Measurements from ENCODE around the gene NELL1. TPM values are rescaled to one million over a fixed set of nuclear protein-coding genes. Genes with fewer than 3 reads are reported as not detected.

NELL1 gene
- total and polyA plus RNA-seq, 2 donors (not counting 1 experiment from before 2014, with no cell fraction given) = not detected

- H3K4me3 ChIP-seq (replicated peaks in 1 of 4; ENCODE audit: control extremely low read depth in 1 of 4, insufficient read depth in 1 of 4, low read depth in 3 of 4, low read length in 4 of 4) = no peak overlapping the region
- no peaks in the 10 kb centered on the region for H4K20me1 ChIP-seq (ENCODE audit: control insufficient read depth, extremely low read depth, insufficient read depth, low read length)
- H3K79me2 ChIP-seq (ENCODE audit: control insufficient read depth, insufficient read depth, low read length) = no peaks in the 10 kb centered on the region
- no peaks in the 10 kb centered on the region for H3K9me3 ChIP-seq (ENCODE audit: control insufficient read depth, insufficient read depth, low read depth, low read length)
- H3K4me2 ChIP-seq (ENCODE audit: extremely low read depth, insufficient read depth, low read length) = no peak overlapping the region
- TF ChIP-seq, protein P1, sequence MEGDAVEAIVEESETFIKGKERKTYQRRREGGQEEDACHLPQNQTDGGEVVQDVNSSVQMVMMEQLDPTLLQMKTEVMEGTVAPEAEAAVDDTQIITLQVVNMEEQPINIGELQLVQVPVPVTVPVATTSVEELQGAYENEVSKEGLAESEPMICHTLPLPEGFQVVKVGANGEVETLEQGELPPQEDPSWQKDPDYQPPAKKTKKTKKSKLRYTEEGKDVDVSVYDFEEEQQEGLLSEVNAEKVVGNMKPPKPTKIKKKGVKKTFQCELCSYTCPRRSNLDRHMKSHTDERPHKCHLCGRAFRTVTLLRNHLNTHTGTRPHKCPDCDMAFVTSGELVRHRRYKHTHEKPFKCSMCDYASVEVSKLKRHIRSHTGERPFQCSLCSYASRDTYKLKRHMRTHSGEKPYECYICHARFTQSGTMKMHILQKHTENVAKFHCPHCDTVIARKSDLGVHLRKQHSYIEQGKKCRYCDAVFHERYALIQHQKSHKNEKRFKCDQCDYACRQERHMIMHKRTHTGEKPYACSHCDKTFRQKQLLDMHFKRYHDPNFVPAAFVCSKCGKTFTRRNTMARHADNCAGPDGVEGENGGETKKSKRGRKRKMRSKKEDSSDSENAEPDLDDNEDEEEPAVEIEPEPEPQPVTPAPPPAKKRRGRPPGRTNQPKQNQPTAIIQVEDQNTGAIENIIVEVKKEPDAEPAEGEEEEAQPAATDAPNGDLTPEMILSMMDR (conservative IDR thresholded peaks at IDR 0.05 in 1 of 2, IDR thresholded peaks at IDR 0.05 in 1 of 2; ENCODE audit: low read depth in 1 of 2, low read length in 2 of 2) = no peak
- TF ChIP-seq EZH2 (IDR thresholded peaks at IDR 0.05; ENCODE audit: low read length, missing control alignments) = no peak
- no peak overlapping the region for H3K9ac ChIP-seq (ENCODE audit: insufficient read depth, low read length)
- H3K4me1 ChIP-seq (ENCODE audit: control insufficient read depth, extremely low read depth, insufficient read depth, low read length) = no peaks in the 10 kb centered on the region
- no peak overlapping the region for H2AFZ ChIP-seq (ENCODE audit: low read length)
- no peaks in the 10 kb centered on the region for H3K27me3 ChIP-seq (ENCODE audit: control insufficient read depth, insufficient read depth, low read length)
- H3K36me3 ChIP-seq (ENCODE audit: control insufficient read depth, insufficient read depth, low read length) = no peaks in the 10 kb centered on the region
- H3K27ac ChIP-seq (ENCODE audit: insufficient read depth, low read length) = no peak overlapping the region
- DNase-seq (ENCODE audit: low read depth in 2 of 2) = no peak
Measured at GRCh38 chr11:21307874-21308273, 638.5 kb downstream of the NELL1 start.

GRCh38 chr11:21316591-21316990 lies 647.2 kb downstream of the NELL1 start:
- TF ChIP-seq, protein P1 (conservative IDR thresholded peaks at IDR 0.05 in 1 of 2, IDR thresholded peaks at IDR 0.05 in 1 of 2; ENCODE audit: low read depth in 1 of 2, low read length in 2 of 2) = no peak
- TF ChIP-seq EZH2 (IDR thresholded peaks at IDR 0.05; ENCODE audit: low read length, missing control alignments) = no peak
- no peaks in the 10 kb centered on the region for H3K79me2 ChIP-seq (ENCODE audit: control insufficient read depth, insufficient read depth, low read length)
- no peak overlapping the region for H3K4me3 ChIP-seq (replicated peaks in 1 of 4; ENCODE audit: control extremely low read depth in 1 of 4, insufficient read depth in 1 of 4, low read depth in 3 of 4, low read length in 4 of 4)
- no peak for DNase-seq (ENCODE audit: low read depth in 2 of 2)
- H3K9me3 ChIP-seq (ENCODE audit: control insufficient read depth, insufficient read depth, low read depth, low read length) = no peaks in the 10 kb centered on the region
- no peak overlapping the region for H3K4me2 ChIP-seq (ENCODE audit: extremely low read depth, insufficient read depth, low read length)
- H4K20me1 ChIP-seq (ENCODE audit: control insufficient read depth, extremely low read depth, insufficient read depth, low read length) = no peaks in the 10 kb centered on the region
- no peaks in the 10 kb centered on the region for H3K4me1 ChIP-seq (ENCODE audit: control insufficient read depth, extremely low read depth, insufficient read depth, low read length)
- no peaks in the 10 kb centered on the region for H3K27me3 ChIP-seq (ENCODE audit: control insufficient read depth, insufficient read depth, low read length)
- no peak overlapping the region for H3K27ac ChIP-seq (ENCODE audit: insufficient read depth, low read length)
- H3K9ac ChIP-seq (ENCODE audit: insufficient read depth, low read length) = no peak overlapping the region
- no peaks in the 10 kb centered on the region for H3K36me3 ChIP-seq (ENCODE audit: control insufficient read depth, insufficient read depth, low read length)
- H2AFZ ChIP-seq (ENCODE audit: low read length) = no peak overlapping the region

GRCh38 chr11:21321072-21321471 lies 651.7 kb downstream of the NELL1 start:
- no peaks in the 10 kb centered on the region for H4K20me1 ChIP-seq (ENCODE audit: control insufficient read depth, extremely low read depth, insufficient read depth, low read length)
- no peak for TF ChIP-seq EZH2 (IDR thresholded peaks at IDR 0.05; ENCODE audit: low read length, missing control alignments)
- TF ChIP-seq, protein P1 (conservative IDR thresholded peaks at IDR 0.05 in 1 of 2, IDR thresholded peaks at IDR 0.05 in 1 of 2; ENCODE audit: low read depth in 1 of 2, low read length in 2 of 2) = no peak
- no peaks in the 10 kb centered on the region for H3K36me3 ChIP-seq (ENCODE audit: control insufficient read depth, insufficient read depth, low read length)
- no peaks in the 10 kb centered on the region for H3K79me2 ChIP-seq (ENCODE audit: control insufficient read depth, insufficient read depth, low read length)
- DNase-seq (ENCODE audit: low read depth in 2 of 2) = no peak
- no peak overlapping the region for H3K4me3 ChIP-seq (replicated peaks in 1 of 4; ENCODE audit: control extremely low read depth in 1 of 4, insufficient read depth in 1 of 4, low read depth in 3 of 4, low read length in 4 of 4)
- no peak overlapping the region for H3K4me2 ChIP-seq (ENCODE audit: extremely low read depth, insufficient read depth, low read length)
- H3K27me3 ChIP-seq (ENCODE audit: control insufficient read depth, insufficient read depth, low read length) = no peaks in the 10 kb centered on the region
- no peak overlapping the region for H3K9ac ChIP-seq (ENCODE audit: insufficient read depth, low read length)
- H3K4me1 ChIP-seq (ENCODE audit: control insufficient read depth, extremely low read depth, insufficient read depth, low read length) = no peaks in the 10 kb centered on the region
- H3K9me3 ChIP-seq (ENCODE audit: control insufficient read depth, insufficient read depth, low read depth, low read length) = no peaks in the 10 kb centered on the region
- H3K27ac ChIP-seq (ENCODE audit: insufficient read depth, low read length) = no peak overlapping the region
- no peak overlapping the region for H2AFZ ChIP-seq (ENCODE audit: low read length)
